HG03103 (cell line): Measurements from ENCODE around the gene RPUSD4.

Experiments
- ATAC-seq: cut with Tn5 transposase; IDR thresholded peaks from one replicate; pipeline ENCODE4 v1.9.1; 2021; ENCODE audit warnings: low read depth; ENCODE audit not compliant: unreplicated experiment

Gene RPUSD4

DNA sequence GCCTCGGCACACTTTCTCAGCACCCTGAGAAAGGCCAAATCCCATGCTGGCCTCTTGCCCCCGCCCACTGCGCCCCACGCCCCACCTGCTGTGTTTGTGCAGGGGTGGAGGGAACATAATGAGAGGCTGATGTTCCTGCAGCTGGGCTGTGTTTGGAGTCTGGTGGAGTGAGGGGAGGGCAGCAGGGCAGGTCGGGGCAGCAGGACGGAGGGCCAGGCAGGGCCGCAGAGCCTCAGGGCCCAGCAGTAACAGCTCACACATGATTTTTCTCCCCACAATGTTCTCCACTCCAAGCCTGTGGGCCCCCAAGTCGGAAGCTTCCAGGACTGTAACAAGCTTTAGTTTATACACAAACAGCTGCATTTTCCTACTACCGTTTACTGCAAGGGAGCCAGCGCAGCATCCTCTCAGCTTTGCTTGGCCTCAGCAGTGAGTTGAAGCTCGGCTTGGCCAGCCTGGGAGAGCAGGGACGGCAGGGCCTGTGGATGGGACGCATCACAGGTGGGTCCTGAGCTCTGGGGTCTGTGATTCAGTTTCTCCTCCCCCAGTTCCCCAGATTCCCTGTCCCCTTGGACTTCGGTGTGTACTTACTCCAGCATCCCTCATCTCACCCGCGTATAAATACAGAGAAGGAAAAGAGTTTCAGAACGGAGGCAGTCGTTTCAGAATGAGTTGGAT lies 51.0 kb downstream of the RPUSD4 start:
- ATAC-seq = no peak

DNA sequence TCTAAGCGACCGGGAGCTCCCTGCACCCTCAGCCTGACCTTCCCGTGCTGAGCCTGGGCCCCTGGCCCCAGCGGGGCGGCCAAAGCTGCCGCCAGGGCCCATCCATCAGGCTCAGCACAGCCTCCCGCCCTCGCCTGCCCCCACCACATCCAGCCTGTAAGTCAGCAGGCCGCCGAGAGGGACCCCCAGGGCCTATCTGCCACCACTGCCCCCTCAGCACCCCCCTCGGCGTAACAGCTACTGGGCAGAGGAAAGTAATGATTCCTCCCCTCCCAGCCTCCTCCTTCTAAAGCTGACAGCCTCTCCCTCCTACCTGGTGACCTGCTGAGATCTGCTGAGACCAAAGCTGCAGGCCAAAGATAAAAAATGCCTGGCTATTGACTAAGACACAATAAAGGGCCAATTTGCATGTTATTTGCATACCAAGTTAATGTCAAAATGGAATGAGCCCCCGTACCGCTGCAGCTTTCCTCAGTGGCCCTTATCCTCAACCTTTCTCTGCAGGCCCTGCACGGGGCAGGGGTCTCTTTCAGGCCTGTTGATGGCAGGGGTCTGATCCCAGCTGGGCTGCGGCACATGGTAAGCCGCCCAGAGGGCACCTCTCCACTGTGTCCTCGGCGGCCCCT lies 51.6 kb downstream of the RPUSD4 start:
- no peak for ATAC-seq

DNA sequence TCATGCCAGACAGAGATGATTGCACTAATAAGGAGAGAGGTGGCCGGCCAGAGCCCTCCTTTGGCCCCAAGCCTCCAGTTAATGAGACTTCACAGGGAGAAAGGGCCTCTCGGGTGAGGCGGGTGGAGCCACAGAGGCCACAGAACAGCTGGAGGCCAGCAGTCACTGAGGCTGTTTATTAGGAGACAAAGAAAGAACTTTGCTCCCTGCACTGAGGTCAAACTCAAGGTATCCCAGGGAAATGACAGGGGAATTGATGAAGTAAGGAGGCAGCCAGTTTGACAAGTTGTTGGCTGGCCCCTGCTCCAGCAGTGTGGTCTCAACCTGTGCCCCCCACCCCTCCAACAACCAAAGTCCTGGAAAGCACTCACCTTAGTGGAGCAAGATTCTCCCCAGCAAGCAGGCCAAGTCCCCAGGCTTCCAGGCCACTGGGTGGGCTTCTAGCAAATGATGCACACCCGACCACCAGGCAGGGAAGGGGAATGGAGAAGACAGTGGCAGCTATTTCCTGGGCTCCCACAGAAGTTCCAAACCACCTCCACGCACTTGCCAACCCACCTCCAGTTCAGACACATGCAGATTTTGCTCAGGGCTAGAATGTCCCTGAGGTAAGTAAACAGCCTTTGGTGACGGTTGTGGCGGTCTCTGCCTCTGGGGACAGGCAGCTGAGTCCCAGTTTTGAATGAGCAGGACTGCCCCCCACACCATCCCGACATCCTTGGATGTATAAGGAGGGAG lies 53.2 kb downstream of the RPUSD4 start:
- ATAC-seq = no peak

DNA sequence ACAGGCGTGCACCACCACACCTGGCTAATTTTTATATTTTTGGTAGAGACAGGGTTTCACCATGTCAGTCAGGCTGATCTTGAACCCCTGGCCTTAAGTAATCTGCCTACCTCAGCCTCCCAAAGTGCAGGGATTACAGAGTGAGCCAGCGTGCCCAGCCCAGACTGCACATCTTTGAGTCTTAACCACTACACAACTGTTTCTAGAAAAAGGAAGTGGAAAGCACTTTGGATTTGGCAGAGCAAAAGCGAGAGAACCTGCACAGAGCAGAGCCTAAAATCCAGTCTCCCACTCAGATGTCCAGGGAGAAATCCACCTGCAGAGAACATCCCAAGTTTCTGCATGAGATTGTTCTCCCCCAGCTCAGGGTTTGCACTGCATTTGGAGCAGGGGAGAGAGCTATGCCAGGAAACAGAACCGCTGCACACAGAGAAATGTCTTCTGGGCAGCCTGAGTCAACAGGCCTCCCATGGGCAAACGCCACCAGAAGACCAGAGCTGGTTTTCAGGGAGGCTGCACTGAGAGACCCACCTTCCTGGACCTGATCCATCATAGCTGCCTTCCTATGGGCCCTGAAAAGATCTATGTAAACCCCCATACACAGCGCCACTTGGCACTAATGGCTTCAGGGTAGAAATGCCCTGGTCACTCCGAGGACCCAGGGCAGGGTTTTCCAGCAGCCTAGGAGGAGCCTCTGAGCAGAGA lies 54.0 kb downstream of the RPUSD4 start:
- ATAC-seq = no peak

DNA sequence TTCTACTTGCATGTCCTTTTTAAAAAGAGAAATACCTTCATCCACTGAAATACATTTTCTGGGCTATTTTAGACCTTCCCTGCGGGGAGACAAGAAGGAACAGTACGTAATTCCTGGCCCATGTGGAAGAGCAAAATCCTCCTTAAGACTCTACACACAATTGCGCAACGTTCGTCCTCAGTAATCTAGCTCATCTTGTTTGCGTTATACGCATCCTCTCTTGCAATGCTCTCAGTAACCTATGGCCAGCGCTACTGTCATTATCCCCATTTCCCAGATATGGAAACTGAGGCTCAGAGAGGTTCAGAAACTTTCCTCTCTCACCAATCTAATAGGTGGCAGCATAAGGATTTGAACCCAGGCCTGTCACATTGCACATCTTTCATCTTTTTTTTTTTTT lies 54.6 kb downstream of the RPUSD4 start:
- ATAC-seq = no peak

DNA sequence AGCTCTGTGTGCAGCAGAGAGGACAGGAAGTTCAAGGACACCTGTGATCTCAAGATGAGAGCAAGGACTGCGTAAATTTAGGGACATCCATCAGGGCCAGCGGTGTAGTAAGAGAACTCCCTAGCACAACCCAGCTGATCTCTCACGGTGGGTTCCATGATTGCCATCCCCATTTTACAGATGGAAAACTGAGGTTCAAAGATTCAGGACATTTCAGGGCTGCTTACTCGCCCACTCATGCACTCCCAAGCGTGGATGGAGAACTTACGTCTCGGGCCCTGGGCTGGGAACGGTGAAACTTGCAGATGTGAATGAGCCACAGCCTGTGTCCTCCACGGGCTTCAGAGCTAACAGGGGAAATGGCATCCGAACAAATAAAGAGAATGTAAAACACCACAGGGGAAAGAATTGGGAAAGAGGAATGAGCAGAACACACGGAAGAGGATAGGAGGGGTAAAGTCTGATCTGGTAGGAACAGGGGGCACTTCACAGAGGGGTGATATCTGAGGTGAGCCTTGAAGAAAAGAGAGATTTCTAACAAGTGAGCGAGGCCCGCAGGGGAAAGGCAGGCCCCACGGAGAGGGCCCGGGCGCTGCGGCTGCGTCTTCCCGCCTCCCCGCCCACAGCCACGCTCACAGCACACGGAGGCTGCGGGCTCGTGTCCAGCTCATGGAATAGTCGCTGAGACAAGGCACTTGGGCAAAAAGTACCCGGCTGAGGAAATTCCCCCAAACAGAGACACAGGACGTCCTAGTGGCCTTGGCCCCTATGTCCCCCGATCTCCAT lies 55.9 kb downstream of the RPUSD4 start:
- ATAC-seq = no peak

DNA sequence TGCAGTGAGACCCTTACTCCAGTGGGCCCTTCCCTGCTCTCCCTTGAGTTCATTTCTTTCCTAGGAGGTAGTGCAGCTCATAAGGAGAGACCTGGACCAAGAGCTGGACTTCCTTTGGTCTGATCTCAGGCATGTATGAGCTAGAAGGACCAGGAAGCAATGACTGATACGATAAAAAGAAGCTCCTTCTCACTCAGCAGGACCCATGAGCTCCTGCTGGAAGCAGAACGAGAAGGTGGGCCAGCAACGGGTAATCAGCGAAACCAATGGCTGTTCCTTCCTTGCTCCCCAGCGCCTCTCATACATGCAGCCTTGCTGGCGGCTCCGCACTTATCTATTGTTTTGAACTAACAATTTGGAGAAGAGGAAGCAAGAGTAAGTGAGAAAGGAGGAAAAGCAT lies 56.8 kb downstream of the RPUSD4 start:
- ATAC-seq = no peak

DNA sequence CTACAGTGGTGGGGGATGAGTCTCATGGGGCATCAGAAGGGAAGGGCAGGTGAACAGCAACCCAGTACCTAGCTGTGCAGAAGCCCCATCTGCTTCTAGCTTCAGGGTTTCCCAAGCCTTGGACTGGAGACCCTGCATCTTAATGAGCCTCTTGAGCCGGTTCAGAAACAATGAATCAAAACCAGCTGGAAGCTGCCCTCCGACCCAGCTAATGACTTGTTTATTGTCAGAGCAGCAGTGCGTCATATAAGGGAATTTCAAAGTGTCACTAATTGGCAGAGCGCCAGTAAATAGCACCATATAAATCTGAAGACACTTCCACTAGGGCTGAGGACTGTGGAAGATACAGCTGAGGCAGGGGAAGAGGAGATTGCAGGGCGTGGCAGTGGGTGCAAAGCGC lies 57.5 kb downstream of the RPUSD4 start:
- ATAC-seq = no peak

DNA sequence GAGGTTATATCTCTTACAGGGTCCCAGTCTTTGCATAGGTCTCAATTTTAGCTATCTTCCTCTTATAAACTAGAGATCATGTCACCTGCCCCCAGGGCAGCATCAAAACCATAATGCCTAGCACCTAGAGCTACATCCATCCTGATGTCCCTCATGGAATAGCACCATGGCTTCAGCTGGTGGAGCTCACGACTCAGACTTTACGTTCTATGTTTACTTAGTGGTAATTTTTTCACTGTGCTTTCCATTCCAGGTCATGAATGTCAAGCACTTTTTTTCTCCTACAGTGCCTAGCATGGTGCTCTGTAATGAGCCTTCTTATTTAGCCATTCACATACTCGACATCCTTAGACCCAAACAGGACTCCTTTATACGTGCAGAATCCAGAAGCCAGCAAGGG lies 58.4 kb downstream of the RPUSD4 start:
- no peak for ATAC-seq

DNA sequence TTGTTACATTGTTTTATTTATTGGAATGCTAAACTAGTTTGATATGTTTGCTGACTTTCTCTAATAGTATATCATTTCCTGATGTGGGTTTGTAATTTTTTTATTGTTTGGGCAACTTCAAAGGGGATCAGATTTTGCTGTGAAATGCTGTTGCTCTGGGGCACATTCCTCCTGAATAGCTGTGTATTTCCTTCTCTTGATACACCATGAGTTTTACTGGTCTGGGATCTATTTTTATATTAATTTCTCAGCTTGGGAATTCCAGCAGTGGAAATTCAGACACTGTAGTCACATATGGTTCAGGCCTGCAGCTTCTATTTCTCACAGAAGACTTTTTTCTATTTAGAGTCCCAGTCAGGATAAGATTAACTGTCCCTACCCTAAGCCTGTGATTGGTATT lies 58.9 kb downstream of the RPUSD4 start:
- no peak for ATAC-seq

DNA sequence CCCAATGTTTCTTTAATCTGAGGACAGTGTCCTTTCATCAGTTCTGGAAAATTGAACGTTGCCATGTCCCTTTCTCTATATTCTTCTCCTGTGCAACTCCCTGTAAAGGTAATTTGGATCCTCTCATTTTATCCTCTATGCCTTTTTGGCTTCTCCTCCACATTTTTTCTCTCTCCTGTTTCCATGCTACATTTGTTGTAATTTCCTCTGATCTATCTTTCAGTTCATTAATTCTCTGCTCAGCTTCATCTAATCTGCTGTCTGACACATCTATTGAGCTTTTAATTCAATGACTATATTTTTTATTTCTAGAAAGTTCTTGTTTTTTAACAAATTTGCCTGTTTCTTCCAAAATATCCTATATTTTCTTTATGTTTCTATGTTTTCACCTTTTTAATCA lies 59.3 kb downstream of the RPUSD4 start:
- ATAC-seq = no peak
